GDM1 (cell line): ENCODE measurements around the gene HLA-C.
A peak's percentile ranks its signal among the peaks of the same experiment; 100 is the strongest.
"Not testable (repeated sequence)": the region's sequence is repeated elsewhere in the genome, so short reads cannot be mapped to it uniquely, and the experiment has no call there.

Source experiments
- DNase-seq: peaks from one replicate; lab custom pipeline; 2025; lab: John Stamatoyannopoulos, UW

Gene HLA-C

GRCh38 chr6:31271641-31272357, at the start of gene HLA-C:
Gene HLA-C (minus strand): TSS chr6:31272092. CDS start chr6:31272071, 21 bp downstream.
- peak; percentile 88 for DNase-seq

DNA sequence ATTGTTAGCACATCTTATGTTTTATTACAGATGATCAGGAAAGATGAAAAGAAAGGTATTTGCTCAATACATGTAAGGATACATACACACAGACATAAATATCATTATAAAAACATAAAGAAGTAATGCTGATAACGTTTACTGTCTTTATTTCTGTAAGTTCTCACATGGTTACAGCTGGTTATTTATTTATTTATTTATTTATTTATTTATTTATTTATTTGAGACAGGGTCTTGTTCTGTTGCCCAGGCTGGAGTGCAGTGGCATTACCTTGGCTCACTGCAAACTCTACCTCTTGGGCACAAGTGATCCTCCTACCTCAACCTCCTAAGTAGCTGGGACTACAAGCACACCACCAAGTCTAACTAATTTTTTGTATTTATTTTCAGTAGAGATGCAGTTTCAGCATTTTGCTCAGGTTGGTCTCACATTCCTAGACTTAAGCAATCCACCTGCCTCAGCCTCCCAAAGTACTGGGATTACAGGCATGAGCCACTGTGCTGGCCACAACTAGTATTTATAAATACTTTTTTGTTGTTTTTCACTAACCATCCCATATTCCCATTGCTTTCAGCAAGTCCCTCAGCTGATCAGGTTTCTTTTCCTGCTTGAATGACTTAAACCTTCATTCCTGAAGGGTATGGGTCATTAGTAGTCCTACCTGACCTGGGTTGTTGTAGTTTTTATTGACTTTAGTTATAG, 49.3 kb upstream of the HLA-C start:
- DNase-seq: no peak

- DNase-seq: no peak
Measured at GRCh38 chr6:31317036-31317435, 45.1 kb upstream of the HLA-C start.

DNA sequence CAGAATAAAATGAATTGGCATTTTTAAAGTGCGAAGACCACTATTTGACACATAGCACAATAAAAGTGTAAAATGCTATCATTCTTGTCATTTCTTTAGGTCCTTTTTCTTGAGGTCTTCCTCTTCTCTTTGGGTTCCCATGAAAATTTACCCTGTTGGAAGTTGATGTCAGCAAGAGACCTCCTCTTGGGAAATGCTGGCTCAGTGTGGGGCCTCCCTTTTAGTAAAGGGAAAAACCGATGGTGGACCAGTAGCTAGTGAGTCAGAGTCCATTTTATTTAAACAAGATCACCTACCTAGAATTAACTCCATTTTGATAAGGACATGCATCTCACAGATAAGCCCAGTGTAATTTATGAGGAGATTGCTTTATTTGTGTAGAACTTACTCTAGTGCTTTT, 37.7 kb upstream of the HLA-C start:
- no peak for DNase-seq

DNA sequence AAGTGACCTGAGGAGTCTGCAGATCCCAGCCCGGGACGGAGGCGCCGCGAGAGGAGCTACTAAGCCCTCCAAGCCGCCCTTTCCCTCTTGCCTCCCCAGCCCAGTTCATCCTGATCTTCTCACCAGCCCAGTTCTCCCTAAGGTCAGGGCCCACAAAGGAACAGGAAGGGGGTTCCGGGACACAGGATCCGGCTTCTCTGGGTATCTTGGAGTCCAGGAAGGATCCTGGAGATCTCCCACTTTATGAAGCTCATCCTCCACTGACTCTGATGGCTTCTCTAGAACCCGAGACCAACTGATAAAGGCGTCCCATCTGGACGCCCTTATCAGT, 36.9 kb upstream of the HLA-C start:
- no peak for DNase-seq

GRCh38 chr6:31308050-31308844, 36.4 kb upstream of the HLA-C start:
- no peak for DNase-seq

DNA sequence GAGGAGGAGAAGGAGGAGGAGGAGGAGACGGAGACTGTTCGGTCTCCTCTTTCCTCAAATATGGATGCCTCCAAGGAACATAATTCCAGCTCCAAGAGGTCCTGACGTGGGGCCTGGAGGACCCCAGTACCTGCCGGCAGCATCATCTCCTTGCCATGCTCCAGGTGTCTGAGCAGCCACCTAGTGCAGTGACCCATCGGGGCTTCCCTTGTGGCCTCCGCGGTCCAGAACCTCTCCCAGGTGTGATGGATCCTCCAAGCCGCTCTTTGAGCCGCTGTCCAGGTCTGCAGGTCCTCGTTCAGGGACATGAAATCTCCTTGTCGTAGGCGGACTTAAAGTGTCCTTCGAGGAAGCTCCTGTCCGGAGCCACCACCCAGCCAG, 35.8 kb upstream of the HLA-C start:
- no peak for DNase-seq

DNA sequence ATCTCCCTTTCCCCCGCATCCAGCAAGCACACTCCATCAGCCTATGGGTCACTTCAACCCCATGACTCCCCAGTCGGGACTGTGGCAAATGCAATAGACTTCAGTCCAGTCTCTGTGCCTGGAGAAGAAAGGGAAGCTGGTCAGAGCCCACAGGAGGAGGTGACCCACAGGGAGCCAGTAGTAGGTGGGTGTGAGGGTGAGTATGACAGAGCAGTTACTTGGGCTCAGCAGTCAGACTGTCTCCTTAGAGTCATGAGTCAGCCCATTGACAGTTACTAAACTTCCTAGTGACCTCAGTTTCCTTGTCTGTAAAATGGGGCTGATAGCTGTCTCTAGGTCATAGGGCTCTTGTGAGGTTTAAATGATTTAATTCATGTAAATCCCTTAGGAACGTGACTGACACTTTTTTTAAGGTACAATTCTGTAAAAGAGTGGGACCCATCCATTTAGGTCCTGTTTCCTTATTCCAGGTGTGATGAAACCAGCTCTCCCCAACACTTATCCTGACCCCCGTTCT, 33.9 kb upstream of the HLA-C start:
- no peak for DNase-seq

DNA sequence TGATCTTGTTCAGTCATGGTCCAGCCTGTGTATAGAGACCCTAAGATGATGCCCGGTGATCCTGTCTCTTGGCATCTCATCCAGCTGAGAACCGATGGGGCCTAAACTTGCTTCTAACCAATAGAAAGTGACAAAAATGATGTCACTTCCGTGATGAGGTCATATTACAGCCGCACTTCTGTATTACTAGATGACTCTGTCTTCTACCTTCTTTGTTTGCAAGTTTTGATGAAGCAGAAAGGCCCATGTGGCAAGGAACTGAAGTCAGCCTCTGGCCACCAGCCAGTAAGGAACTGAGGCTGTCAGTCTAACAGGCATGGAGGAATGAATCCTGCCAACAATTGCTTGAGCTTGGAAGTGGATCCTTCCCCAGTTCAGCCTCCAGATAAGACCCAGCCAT, 32.8 kb upstream of the HLA-C start:
- DNase-seq: no peak

DNA sequence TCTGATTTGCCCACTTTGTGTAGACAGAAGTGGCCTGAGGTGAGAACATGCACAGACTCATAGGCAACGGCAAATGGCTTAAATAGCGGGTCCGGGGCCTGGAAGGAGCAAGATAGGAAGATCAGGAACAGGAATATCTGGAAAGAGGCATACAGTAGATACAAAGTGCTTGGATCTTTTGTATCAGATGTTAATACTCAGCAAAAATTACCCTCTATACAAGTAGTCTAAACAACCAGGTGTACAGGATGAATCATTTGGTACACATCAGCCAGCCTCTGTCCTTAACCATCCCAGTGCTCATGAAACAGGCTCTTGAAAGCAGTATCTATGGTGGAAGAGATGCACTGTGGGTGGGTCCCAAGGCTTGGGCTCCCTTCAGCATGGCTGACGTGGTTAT, 28.9 kb upstream of the HLA-C start:
- no peak for DNase-seq

DNA sequence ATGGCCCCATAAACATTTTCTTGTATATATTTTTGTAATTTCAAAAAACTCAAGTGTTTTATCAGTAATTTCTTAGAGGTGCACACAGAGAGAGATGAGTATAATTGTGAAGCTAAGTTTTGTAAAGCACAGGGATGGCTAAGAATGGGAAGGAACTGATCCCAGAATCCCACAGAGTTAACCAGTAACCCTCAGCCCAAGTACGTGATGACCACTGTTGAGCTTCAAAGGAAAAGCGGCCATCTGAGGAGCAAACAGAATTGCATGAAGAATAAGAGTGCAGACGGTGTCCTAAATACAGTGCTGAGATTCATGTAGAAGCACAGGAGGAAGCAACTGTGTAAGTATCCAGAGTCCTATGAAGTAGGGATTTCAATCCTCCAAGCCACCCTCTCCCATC, 28.1 kb upstream of the HLA-C start:
- DNase-seq: no peak

DNA sequence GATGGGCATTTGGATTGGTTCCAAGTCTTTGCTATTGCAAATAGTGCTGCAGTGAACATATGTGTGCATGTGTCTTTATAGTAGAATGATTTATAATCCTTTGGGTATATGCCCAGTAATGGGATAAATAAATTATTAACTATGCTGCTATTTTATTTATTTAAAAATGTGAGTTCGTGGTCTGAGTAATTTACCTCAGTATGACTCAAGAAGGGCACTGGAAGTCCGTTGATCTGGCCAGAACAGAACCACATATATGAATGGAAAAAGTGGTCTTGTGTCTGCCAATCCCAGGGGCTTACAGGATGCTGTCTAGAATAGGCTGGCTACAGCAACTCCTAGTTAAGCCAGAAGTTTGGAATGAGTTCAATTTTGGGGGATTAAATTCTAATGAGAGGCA, 27.6 kb upstream of the HLA-C start:
- DNase-seq: no peak

- no peak for DNase-seq
Measured at GRCh38 chr6:31294056-31294455, 22.2 kb upstream of the HLA-C start.

- no peak for DNase-seq
Measured at GRCh38 chr6:31293343-31293742, 21.5 kb upstream of the HLA-C start.

- no peak for DNase-seq
Measured at GRCh38 chr6:31289788-31290187, 17.9 kb upstream of the HLA-C start.

GRCh38 chr6:31287619-31288018, 15.7 kb upstream of the HLA-C start:
- DNase-seq: no peak

DNA sequence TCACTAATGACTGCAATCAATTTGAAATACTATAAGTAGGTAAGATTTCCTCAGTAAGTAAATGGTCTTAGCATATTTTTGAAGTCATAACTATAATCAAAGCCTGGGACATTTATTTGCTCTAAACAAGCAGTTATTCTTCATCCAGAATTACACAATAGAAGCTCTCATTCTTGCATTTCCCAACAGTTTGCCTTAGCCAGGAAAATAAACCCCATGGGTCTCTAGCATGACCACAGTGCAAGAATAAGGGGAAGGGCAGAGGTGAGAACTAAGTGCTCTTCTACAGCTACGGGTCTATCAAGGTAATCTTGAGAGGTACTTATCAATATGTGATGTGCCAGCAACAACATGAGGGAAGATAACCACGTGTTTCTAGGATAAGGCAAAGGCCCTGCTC, 14.1 kb upstream of the HLA-C start:
- DNase-seq: no peak

DNA sequence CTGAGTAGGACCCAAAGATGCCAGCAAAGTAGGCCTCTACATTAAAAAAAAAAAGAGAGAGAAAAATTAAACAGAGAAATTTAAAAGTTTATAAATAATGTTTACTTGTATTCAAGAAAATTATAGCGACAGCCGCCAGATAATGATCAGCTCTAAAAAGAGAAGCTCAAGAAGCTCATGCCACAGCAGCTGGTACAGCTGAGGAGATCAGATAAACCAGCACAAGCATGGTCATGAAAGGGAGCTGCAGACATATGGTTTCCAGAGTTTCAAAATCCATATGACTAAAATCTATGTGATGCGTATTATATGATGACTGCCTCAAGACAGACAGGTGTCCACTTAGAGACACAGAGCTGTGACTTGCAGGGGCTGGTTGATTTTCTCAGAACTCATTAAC, 13.6 kb upstream of the HLA-C start:
- no peak for DNase-seq

DNA sequence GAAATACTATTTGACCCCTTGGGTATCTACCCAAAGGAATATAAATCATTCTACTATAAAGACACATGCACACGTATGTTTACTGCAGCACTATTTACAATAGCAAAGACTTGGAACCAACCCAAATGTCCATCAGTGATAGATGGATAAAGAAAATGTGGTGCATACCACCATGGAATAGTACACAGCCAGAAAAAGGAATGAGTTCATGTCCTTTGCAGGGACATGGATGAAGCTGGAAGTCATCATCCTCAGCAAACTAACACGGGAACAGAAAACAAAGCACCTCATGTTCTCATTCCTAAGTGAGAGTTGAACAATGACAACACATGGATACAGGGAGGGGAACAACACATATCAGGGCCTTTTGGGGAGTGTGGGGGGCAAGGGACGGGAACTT, 7.8 kb upstream of the HLA-C start:
- not testable (repeated sequence) for DNase-seq

GRCh38 chr6:31272836-31273626, 1.1 kb upstream of the HLA-C start:
- DNase-seq: no peak

GRCh38 chr6:31272436-31272835, 544 bp upstream of the HLA-C start:
- no peak for DNase-seq
